GM23338 (cell line): ENCODE data around the gene FBRS. TPM values are rescaled to one million over a fixed set of nuclear protein-coding genes. Genes with fewer than 3 reads are reported as not detected.

Source experiments
- ATAC-seq: fragments of 200-7000 bp; cut with Tn5 transposase; 3 replicates; pipeline ENCODE4 v1.9.1; 2020
- DNase-seq: peaks from one replicate; pipeline ENCODE4 v3.0.0-alpha.2; 2015; ENCODE audit warnings: low spot score
- H2AFZ ChIP-seq: fragments of 200-600 bp; sonication (generic); 2 replicates; pipeline ENCODE4 v1.8.0; 2016; ENCODE audit warnings: antibody characterized with exemption, mild to moderate bottlenecking, moderate library complexity
- H3F3A ChIP-seq: fragments of 200-600 bp; sonication (generic); replicated peaks from 2 replicates; pipeline ENCODE4 v1.8.0; 2017; ENCODE audit warnings: antibody characterized with exemption, mixed run types, low read depth
- H3K27ac ChIP-seq: fragments of 200-600 bp; sonication (generic); 2 replicates; pipeline ENCODE4 v1.6.1; 2016; ENCODE audit warnings: low read depth
- H3K27me3 ChIP-seq: fragments of 200-600 bp; sonication (generic); 2 replicates; pipeline ENCODE4 v1.8.0; 2016; ENCODE audit warnings: mild to moderate bottlenecking, mixed run types, moderate library complexity; ENCODE audit not compliant: insufficient read depth
- H3K36me3 ChIP-seq: fragments of 200-600 bp; sonication (generic); 2 replicates; pipeline ENCODE4 v1.8.0; 2016; ENCODE audit warnings: mild to moderate bottlenecking; ENCODE audit not compliant: insufficient read depth
- H3K4me1 ChIP-seq: fragments of 200-600 bp; sonication (generic); 2 replicates; pipeline ENCODE4 v1.8.0; 2016; ENCODE audit warnings: mild to moderate bottlenecking, moderate library complexity; ENCODE audit not compliant: insufficient read depth
- H3K4me2 ChIP-seq: fragments of 200-600 bp; sonication (generic); 2 replicates; pipeline ENCODE4 v1.7.1; 2017; ENCODE audit warnings: mixed run types
- H3K4me3 ChIP-seq: fragments of 200-600 bp; sonication (generic); 2 replicates; pipeline ENCODE4 v1.6.1; 2016; ENCODE audit warnings: mixed run types
- H3K79me2 ChIP-seq: fragments of 200-600 bp; sonication (generic); replicated peaks from 2 replicates; pipeline ENCODE4 v1.8.0; 2017; ENCODE audit warnings: mild to moderate bottlenecking; ENCODE audit not compliant: insufficient read depth
- H3K9me2 ChIP-seq: fragments of 200-600 bp; sonication (generic); 2 replicates; pipeline ENCODE4 v1.8.0; 2017; ENCODE audit not compliant: insufficient read depth
- H4K20me1 ChIP-seq: fragments of 200-600 bp; sonication (generic); replicated peaks from 2 replicates; pipeline ENCODE4 v1.8.0; 2017; ENCODE audit warnings: mild to moderate bottlenecking; ENCODE audit not compliant: insufficient read depth
- H3K27ac Mint-ChIP-seq: 2 replicates; pipeline ENCODE4 v1.8.0; 2020; ENCODE audit warnings: inconsistent platforms, mild to moderate bottlenecking, moderate library complexity, mixed read lengths
- H3K27me3 Mint-ChIP-seq: 3 replicates; pipeline ENCODE4 v1.8.0; 2022; ENCODE audit warnings: low read depth, mild to moderate bottlenecking, moderate library complexity, mixed read lengths, inconsistent platforms; ENCODE audit not compliant: insufficient read depth, poor library complexity
- H3K36me3 Mint-ChIP-seq: 3 replicates; pipeline ENCODE4 v1.8.0; 2021; ENCODE audit warnings: low read depth, mild to moderate bottlenecking, inconsistent platforms, moderate library complexity, mixed read lengths
- H3K4me1 Mint-ChIP-seq: 3 replicates; pipeline ENCODE4 v1.8.0; 2020; ENCODE audit warnings: mild to moderate bottlenecking, inconsistent platforms, mixed read lengths
- H3K4me3 Mint-ChIP-seq: 3 replicates; pipeline ENCODE4 v1.8.0; 2021; ENCODE audit warnings: moderate library complexity, mild to moderate bottlenecking, inconsistent platforms, mixed read lengths
- H3K9me3 Mint-ChIP-seq: 3 replicates; pipeline ENCODE4 v1.8.0; 2020; ENCODE audit warnings: moderate library complexity, mild to moderate bottlenecking, inconsistent platforms, mixed read lengths
- CREB1 ChIP-seq: fragments of 250-450 bp; sonication (Bioruptor Pico); IDR thresholded peaks from 2 replicates; pipeline ENCODE4 v1.5.0; 2020; ENCODE audit warnings: low read depth, mild to moderate bottlenecking, moderate library complexity
- EZH2 ChIP-seq: fragments of 200-600 bp; sonication (generic); IDR thresholded peaks from one replicate; pipeline ENCODE4 v1.8.0; 2017; ENCODE audit warnings: antibody characterized with exemption, mild to moderate bottlenecking, low read depth; ENCODE audit not compliant: unreplicated experiment
- JUNB ChIP-seq: IDR thresholded peaks from one replicate; pipeline ENCODE4 v1.6.1; 2016; ENCODE audit warnings: antibody characterized with exemption; ENCODE audit not compliant: unreplicated experiment
- NANOG ChIP-seq: IDR thresholded peaks from 2 replicates; pipeline ENCODE4 v1.6.1; 2016; ENCODE audit warnings: antibody characterized with exemption, borderline replicate concordance
- POLR2AphosphoS5 ChIP-seq: IDR thresholded peaks from 2 replicates; pipeline ENCODE4 v1.6.1; 2016; ENCODE audit warnings: antibody characterized with exemption, low read depth
- ZNF331 ChIP-seq: fragments of 250-450 bp; sonication (Bioruptor Pico); IDR thresholded peaks from 2 replicates; pipeline ENCODE4 v1.5.0; 2020; ENCODE audit warnings: low read depth, mild to moderate bottlenecking, moderate library complexity
- polyA plus RNA-seq: library from polyadenylated mRNA; unstranded; fragments of >200 nt; fragmentation: Nextera tagmentation; extraction: Ambion mirVana; gene quantifications from 2 replicates; pipeline ENCODE4 v1.2.1, GENCODE V29; 2016
- total RNA-seq: library from RNA; depleted of rRNA; stranded (reverse); fragments of >200 nt; shearing (Covaris generic); gene quantifications from 2 replicates; pipeline ENCODE4 v1.2.3, GENCODE V29; 2014
- TF ChIP-seq, protein P1 (sequence below): IDR thresholded peaks from one replicate; pipeline ENCODE4 v1.6.1; 2018; ENCODE audit warnings: antibody characterized with exemption; ENCODE audit not compliant: unreplicated experiment
- TF ChIP-seq, protein P2 (sequence below): IDR thresholded peaks from 2 replicates; pipeline ENCODE4 v1.6.1; 2016; ENCODE audit warnings: antibody characterized with exemption
- TF ChIP-seq, protein P3 (sequence below), 2 experiments: fragments of 200-600 bp in 1 of 2; sonication (generic) in 1 of 2; conservative IDR thresholded peaks; 2 replicates each; pipeline versions ENCODE4 v1.5.1 to v1.6.1; 2016 to 2017; ENCODE audit warnings: antibody characterized with exemption in 2 of 2, low read depth in 2 of 2, mild to moderate bottlenecking in 2 of 2, moderate library complexity in 1 of 2

The FBRS gene
- total and polyA plus RNA-seq, 2 experiments from 2014 or later = 2.3 to 7.2 TPM

- TF ChIP-seq, protein P1, sequence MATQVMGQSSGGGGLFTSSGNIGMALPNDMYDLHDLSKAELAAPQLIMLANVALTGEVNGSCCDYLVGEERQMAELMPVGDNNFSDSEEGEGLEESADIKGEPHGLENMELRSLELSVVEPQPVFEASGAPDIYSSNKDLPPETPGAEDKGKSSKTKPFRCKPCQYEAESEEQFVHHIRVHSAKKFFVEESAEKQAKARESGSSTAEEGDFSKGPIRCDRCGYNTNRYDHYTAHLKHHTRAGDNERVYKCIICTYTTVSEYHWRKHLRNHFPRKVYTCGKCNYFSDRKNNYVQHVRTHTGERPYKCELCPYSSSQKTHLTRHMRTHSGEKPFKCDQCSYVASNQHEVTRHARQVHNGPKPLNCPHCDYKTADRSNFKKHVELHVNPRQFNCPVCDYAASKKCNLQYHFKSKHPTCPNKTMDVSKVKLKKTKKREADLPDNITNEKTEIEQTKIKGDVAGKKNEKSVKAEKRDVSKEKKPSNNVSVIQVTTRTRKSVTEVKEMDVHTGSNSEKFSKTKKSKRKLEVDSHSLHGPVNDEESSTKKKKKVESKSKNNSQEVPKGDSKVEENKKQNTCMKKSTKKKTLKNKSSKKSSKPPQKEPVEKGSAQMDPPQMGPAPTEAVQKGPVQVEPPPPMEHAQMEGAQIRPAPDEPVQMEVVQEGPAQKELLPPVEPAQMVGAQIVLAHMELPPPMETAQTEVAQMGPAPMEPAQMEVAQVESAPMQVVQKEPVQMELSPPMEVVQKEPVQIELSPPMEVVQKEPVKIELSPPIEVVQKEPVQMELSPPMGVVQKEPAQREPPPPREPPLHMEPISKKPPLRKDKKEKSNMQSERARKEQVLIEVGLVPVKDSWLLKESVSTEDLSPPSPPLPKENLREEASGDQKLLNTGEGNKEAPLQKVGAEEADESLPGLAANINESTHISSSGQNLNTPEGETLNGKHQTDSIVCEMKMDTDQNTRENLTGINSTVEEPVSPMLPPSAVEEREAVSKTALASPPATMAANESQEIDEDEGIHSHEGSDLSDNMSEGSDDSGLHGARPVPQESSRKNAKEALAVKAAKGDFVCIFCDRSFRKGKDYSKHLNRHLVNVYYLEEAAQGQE = no peak
- no peak for TF ChIP-seq EZH2
- TF ChIP-seq, protein P2, sequence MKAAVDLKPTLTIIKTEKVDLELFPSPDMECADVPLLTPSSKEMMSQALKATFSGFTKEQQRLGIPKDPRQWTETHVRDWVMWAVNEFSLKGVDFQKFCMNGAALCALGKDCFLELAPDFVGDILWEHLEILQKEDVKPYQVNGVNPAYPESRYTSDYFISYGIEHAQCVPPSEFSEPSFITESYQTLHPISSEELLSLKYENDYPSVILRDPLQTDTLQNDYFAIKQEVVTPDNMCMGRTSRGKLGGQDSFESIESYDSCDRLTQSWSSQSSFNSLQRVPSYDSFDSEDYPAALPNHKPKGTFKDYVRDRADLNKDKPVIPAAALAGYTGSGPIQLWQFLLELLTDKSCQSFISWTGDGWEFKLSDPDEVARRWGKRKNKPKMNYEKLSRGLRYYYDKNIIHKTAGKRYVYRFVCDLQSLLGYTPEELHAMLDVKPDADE = no peak
- TF ChIP-seq JUNB = no peak
- no peak for TF ChIP-seq NANOG
- TF ChIP-seq CREB1 = no peak
- no peak for TF ChIP-seq ZNF331 (CRISPR knock-in tag)
- TF ChIP-seq, protein P3, sequence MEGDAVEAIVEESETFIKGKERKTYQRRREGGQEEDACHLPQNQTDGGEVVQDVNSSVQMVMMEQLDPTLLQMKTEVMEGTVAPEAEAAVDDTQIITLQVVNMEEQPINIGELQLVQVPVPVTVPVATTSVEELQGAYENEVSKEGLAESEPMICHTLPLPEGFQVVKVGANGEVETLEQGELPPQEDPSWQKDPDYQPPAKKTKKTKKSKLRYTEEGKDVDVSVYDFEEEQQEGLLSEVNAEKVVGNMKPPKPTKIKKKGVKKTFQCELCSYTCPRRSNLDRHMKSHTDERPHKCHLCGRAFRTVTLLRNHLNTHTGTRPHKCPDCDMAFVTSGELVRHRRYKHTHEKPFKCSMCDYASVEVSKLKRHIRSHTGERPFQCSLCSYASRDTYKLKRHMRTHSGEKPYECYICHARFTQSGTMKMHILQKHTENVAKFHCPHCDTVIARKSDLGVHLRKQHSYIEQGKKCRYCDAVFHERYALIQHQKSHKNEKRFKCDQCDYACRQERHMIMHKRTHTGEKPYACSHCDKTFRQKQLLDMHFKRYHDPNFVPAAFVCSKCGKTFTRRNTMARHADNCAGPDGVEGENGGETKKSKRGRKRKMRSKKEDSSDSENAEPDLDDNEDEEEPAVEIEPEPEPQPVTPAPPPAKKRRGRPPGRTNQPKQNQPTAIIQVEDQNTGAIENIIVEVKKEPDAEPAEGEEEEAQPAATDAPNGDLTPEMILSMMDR (conservative IDR thresholded peaks at IDR 0.05; ENCODE audit: low read depth in 2 of 2) = no peak
Observed at GRCh38 chr16:30623536-30624283, 34.5 kb upstream of the FBRS start (continued).

DNA sequence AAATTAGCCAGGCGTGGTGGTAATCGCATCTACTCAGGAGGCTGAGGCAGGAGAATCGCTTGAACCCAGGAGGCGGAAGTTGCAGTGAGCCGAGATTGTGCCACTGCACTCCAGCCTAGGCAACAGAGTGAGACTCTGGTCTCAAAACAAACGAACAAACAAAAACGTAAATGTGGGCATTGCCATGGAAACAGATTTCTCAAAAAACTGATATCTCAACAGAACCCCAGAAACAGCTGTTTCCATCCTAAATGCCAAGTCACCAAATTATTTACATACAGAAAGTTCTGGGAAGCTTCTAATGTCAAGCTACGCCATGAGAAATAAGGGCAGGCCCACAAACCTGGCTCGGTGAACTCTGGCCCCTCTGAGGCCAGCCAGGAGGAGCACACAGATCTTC, 32.0 kb upstream of the FBRS start:
- Histone ChIP-seq H3K4me3 (no peak overlapping the region), H3K79me2 (no peaks in the 10 kb centered on the region), H4K20me1 (no peaks in the 10 kb centered on the region), H3K9me2 (no peaks in the 10 kb centered on the region), H3K4me2 (no peak overlapping the region), H3K27ac (no peak overlapping the region), H2AFZ (no peak overlapping the region), H3K4me1 (no peaks in the 10 kb centered on the region), H3K36me3 (no peaks in the 10 kb centered on the region), H3K27me3 (no peaks in the 10 kb centered on the region), H3F3A (no peaks in the 10 kb centered on the region)
- Mint-ChIP-seq H3K4me3 (no peak overlapping the region), H3K27ac (no peak overlapping the region), H3K4me1 (peaks cover 12% of the 10 kb centered on the region; the same call in 2 of the 3 replicates), H3K27me3 (peaks cover 14% of the 10 kb centered on the region), H3K9me3 (no peaks in the 10 kb centered on the region; the same call in 2 of the 3 replicates), H3K36me3 (no peaks in the 10 kb centered on the region)
- ATAC-seq (no peak), DNase-seq (no peak)
- TF ChIP-seq ZNF331 (CRISPR knock-in tag) (no peak), POLR2AphosphoS5 (no peak)
